ENCODE measurements around the gene PTPN7.
"Not testable (repeated sequence)": the region's sequence is repeated elsewhere in the genome, so short reads cannot be mapped to it uniquely, and the experiment has no call there.

The PTPN7 gene

DNA sequence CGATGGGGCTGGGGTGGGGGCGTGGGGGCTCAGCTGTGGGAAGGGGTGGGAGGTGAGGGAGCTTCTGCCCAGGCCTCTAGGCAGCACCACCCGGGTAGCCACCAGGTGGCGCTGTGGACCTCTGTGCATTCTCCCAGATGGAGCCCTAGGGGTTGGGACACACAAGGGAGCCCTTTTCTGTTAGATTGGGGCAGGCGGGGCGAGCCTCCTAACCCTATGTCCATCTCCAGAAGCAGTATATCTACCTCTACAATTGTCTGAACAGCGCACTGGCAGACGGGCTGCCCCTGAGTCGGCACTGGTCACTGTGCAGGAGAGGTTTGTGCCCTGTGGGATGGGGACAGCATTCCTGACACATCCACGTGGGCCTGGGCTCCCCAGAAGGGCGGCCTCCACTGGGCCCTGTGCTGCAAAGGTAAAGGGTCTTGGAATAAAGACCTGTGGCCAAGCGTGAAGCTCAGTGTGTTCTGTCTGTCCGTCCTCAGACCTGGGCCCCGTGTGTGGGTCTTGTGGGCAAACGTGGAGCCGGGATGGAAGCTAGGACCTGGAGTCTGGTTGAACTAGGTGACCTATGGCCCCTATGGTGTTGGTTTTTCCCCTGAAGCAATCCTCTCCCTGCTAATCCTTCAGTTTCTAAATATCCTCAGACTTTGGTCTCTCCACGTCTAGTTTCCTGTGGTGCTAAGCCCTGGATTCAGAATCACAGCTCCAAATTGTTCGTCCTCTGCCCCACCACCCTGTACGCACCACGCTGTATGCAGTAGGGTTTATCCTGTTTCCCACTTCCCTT lies 28.8 kb upstream of the PTPN7 start:
- peak; percentile 73 for DNase-seq

DNA sequence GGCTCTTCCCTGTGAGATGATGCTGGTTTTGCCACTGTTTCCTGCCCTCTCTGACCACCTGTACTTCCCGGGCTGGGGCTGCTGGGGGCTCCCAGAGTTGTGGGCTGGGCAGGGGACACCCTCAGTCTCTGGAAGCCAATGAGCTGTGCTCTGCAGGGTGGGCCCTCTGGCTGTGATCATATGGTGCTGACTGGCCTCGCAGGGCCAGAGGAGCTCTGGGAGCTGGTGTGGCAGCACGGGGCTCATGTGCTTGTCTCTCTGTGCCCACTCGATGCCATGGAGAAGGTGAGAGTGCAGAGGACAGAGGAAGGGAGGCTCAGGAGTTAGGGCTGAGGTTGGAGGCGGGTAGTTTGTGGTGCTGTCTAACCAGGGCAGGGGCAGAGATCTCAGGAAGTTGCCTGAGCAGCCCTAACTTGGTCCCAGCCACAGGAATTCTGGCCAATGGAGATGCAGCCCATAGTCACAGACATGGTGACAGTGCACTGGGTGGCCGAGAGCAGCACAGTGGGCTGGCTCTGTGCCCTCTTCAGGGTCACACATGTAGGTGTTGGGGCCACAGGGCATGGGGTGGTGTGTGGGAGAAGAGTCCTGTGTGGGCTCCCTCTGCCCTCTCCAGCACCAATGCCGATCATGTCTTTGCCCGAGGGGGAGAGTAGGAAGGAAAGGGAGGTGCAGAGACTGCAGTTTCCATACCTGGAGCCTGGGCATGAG lies 27.4 kb upstream of the PTPN7 start:
- no peak for DNase-seq

DNA sequence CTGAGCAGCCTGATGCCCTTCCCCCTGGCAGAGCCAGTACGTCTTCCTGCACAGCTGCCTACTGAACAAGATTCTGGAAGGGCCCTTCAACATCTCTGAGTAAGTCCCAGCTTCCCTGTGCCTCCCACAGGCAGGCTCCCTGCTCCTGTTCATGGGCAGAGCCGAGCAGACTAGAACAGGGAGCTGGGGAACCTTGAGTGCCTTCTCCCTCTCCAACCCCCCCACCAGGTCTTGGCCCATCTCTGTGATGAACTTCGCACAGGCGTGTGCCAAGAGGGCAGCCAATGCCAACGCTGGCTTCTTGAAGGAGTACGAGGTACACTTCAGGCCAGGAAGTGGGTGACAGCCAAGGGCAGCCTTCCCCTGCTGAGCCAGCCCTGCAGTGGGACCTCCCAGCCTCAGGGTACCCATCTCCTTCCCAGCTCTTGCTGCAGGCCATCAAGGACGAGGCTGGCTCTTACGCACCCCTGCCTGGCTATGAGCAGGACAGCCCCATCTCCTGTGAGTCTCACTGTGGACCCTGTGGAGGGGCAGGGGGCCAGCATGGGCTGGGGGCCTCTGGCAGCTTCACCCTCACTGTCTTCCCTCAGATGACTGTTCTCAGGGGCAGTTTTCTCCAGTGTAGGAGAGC lies 26.8 kb upstream of the PTPN7 start:
- DNase-seq = no peak

DNA sequence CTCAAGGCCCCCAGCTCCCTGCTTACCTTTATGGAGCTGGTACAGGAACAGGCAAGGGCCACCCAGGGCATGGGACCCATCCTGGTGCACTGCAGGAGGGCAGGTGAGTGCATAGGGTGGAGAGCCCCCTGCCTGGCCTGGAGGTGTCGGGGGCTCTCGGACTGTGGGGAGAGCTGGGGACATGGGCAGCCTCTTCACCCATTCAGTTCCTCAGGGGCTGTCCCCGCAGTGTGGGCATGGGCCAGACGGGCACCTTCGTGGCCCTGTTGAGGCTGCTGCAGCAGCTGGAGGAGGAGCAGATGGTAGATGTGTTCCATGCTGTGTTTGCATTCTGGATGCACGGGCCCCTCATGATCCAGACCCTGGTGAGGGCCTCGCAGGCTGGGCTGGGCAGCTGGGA lies 25.9 kb upstream of the PTPN7 start:
- DNase-seq = no peak

DNA sequence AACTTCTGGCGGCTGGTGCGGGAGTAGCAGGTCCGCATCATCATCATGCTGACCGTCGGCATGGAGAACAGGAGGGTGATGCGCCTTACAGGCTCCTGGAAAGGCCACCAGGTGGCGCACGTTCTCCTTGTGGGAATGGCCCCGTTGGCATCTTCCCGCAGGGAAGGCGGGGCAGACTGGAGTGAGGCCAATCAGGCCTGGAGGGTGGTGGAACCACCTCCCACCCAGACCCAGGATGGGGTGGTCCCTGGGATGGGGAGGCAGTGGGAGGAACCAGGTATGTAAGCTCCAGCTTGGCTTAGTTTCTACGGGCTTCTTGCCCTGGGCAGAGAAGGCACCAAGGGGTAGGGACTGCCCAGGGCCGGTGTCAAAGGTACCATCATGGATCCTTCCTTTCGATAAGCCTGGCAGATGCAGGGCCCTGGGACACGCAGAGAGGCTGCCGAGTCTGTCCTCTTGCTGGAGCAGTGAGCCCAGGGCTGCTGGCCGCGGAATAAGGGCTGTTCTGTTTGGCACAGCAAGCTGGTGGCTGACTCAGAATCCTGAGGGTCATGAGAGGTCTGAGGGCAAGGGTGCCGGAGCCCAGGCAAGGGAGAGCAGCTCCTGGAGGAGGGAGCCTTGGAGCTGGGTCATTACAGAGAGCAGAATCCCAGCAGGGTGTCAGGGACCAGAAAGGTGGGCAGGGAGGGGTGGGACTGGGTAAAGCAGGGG lies 24.5 kb upstream of the PTPN7 start:
- DNase-seq = peak; percentile 84

DNA sequence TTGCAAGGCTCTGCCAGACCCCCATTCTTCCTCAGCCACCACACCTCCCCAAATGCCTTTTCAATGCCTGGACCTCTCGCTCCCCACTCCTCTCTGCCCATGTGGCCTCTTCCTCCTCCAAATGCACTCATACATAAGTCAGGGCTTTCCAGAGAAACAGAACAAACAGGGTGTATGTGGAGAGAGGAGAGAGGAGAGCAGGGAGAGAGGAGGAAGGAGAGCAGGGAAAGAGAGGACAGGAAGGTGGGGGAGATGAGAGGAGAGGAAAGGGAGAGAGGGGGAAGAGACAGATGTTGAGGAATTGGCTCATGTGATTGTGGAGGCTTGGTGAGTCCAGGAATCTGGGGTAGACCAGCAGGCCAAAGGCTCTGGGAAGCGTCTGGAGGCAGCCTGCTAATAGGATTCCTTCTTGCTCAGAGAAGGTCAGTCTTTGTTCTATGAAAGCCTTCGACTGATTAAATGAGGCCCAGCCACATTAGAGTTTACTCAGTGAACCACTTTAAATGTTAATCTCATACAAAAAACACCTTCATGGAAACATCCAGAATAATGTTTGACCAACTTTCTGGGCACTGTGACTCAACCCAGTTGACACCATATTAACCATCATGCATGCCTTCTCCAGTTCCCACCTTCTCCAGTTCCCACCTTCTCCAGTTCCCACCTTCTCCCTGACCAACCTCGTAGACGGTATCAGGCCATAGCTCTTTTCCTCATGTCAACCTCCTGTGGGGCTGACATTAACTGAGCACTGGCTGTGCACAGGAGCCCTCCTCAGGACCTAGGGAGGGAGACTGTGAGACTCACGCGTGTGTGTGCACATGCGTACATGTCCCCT lies 21.9 kb upstream of the PTPN7 start:
- no peak for DNase-seq

DNA sequence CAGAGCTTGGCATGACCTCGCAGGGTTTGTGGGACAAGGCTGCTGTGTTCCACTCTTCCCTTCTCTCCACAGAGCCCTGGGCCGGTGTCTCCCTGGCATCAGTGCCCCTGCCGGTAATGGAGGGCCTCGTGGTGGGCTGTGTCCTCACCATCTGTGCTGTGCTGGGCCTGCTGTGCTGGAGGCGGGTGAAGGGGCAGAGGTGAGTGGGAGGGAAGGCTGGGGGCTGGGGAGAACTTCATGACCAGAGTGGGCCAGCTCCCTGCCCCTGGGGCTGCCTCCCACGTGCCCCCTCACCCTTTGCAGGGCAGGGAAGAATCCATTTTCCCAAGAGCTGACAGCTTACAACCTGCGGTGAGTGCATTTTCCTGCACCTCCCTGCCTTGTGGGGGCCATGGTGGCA lies 21.2 kb upstream of the PTPN7 start:
- DNase-seq = no peak

DNA sequence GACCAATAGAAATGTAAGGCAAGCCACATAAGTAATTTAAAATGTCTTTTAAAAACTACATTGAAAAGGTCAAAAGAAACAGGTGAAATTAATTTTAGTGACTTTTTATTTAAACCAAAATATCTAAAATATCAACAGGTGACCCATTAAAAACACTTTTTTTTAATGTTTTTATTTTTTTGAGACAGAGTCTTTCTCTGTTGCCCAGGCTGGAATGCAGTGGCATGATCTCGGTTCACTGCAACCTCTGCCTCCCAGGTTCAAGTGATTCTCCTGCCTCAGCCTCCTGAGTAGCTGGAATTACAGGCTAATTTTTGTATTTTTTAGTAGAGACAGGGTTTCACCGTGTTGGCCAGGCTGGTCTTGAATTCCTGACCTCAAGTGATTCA lies 20.3 kb upstream of the PTPN7 start:
- not testable (repeated sequence) for DNase-seq

DNA sequence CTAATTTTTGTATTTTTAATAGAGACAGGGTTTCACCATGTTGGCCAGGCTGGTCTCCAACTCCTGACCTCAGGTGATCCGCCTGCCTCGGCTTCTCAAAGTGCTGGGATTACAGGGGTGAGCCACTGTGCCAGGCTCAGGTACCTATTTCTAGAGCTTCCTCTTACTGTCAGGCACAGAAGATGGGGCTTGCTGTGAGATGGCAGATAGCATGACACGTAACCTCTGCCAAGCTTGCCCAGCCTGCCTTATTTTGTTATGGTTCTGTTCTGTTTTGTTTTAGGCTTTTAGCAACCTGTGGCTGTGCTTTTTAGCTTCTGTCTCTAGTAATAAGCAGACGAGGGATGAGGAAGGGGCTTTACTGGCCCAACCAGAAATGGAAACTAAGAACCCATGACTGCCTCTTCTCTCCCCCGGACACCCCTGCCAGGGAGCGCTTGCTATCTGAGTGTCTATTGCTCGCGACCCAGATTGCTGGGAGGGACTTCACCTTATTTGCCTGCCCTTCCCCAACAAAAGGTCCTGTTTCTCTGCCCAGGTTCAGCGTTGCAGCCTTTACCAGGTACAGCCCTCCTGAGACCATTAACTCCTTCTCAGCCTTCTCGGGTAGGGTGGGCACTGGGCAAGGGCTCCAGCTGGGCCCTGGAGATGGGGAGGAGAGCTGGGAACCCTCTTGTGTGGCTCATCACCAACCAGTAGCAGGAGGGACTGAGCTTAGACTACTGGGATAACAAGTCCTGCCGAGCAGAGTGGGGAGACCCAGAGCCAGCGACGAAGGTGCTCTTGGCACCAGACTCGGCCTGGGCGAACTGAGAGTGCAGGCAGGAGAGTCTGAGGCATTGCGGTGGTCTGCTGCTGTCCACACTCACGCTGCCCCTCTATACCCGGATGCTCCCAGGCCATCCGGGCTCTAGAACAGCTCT lies 19.7 kb upstream of the PTPN7 start:
- no peak for DNase-seq

DNA sequence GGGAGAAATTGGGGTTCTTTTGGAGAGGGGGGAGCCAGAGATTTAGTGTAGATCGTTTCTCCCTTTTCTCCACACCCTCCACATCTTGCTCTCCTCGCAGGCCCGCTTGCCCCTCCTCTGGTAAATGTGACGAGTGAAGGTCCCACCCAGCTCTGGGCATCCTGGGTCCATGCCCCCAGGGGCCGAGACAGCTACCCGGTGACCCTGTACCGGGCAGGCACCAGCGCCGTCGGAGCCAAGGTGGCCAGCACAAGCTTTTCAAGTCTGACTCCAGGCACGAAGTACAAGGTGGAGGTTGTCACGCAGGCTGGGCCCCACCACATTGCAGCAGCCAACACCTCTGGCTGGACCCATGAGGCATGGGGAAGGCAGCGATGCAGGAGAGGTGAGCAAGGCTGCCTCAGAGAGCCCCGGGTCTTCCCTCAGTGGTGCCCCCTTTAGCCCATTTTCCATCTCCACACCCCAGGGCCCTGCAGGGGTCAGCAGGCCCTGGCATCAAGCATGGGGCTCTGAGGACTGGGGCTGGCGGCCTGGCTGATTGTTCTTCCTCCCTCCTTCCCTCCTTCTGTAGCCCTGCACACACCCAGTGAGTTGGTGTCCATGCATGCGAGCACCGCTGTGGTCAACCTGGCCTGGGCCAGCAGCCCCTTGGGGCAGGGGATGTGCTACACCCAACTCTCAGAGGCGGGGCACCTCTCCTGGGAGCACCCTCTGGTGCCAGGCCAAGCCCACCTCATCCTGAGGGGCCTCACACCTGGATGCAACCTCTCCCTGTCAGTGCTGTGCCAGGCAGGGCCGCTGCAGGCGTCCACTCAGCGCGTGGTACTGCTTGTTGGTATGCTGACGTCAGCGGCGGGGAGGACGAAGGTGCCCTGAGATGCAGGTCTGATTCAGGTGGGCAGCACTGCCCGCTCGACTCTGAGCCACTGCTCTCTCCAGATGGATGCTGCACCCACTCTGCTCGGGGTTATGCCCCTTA lies 16.8 kb upstream of the PTPN7 start:
- DNase-seq = no peak

DNA sequence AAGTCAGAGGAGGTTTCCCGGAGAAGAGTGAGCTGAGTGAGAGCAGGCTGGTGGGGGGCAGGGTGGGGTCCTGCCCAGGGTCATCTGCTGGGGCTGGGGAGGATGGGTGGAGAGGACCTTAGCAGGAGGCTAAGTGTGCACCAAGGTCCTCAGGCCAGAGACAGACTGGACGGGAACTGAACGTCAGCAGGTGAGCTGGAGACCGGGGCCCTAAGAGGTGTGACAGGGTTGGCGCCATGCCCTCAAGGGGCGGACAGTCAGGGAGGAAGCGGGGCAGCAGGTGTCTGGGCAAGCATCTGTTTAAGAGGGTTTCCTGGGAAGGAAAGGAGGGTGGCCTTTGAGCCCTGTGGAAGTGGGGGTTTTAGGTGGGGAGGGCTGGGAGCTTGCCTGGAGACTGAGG lies 13.6 kb upstream of the PTPN7 start:
- no peak for DNase-seq

DNA sequence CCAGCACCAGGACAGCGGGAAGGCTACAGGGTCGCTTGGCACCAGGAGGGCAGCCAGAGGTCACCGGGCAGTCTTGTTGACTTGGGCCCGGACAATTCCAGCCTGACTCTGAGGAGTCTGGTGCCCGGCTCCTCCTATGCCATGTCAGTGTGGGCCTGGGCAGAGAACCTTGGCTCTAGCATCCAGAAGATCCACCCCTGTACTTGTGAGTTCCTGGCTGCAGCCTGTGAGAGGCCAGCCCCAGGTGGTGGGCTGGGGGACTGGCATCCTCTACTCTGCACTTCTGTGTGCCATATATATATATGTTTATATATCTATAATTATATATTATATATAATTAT lies 11.6 kb upstream of the PTPN7 start:
- no peak for DNase-seq

DNA sequence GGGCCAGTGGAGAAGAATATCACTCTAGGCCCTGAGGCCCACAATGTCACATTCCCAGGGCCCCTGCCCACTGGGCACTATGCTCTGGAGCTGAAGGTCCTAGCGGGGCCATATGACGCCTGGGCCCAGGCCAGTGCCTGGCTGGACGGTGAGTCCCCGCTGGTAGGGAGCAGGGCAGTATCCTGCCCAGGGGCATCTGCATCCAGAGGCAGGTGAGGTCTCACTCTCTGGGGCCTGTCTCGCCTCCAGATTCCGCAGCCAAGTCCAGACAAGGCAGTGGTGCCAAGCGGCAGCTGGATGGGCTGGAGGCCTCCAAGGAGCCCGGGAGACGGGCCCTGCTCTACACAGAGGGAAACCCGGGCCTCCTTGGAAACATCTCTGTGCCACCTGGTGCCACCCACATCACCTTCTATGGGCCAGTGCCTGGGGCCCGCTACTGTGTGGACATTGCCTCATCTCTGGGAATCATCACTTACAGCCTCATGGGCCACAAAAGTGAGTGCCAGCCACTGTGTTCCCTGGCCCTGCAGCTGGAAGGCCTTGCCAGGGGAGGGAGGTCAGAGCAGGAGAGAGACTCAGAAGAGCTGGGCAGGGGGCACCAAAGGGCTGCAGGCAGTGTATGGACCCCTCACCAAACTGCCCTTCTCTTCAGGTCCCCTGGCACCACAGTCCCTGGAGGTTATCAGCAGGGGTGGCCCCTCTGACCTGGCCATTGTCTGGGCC lies 11.1 kb upstream of the PTPN7 start:
- DNase-seq = no peak

DNA sequence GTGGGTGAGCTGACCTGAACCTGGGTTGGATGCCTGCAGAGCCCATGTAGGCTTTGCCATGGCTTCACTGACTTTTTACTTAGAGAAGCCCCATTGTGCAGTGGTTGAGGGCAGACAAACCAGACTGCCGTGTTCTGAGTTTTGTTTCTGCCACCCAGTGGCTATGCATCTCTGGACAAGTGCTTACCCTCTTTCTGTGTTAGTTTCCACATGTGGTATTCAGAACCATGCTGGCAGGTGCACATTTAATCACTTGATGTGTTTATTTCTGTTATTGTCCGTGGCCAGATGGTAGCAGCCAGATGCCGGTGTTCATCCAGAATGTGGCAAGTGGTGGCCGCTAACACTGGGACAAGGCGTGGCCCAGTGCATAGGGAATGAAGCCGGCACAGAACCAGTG lies 10.3 kb upstream of the PTPN7 start:
- no peak for DNase-seq

DNA sequence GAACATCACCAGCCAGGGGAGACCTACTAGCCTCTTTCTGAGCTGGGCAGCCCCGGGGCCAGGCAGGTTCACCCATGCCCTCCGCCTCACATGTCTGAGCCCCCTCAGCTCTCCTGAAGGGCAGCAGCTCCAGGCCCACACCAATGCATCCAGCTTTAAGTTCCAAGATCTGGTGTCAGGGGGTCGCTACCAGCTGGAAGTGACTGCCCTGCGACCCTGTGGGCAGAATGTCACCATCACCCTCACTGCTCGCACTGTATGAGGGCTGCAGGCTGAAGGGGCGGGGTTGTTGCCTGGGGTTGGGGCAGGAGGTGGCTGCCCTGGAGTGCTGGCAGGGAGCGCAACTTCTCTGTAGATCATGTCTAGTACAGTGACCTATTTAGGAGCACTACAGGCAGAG lies 8.5 kb upstream of the PTPN7 start:
- DNase-seq = no peak

DNA sequence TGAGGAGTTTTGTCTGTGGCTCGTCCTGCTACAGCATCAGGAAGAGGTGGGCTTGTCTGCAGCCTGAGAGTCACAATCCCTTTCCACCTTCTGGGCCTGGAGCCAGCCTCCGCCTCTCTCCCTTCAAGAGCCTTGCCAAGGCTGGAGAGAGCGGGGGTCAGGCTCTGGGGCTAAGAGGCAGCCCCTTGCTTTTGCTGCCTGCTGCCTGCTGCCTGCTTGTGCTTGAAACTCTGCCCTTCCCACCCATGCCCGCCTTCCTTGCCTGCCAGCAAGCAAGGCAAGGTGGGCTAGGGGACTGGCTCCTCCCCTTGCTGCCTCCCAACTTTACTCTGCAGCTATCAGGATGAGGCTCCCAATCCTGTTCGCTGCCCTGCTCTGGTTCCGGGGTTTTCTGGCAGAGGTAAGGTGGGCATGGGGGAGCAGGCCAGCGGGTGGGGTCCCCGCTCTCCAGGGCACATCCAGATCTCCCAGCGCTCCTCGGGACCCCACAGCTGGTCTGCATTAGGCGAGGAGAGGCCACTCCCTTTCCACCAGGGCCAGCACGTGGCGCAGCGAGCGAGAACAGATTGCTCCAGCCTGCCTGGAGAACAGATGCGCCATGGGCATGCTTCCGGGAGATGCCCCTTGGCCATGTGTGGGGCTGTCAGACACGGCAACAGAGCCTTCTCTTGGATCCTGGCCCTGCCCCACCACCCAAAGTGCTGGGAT lies 7.5 kb upstream of the PTPN7 start:
- no peak for DNase-seq

DNA sequence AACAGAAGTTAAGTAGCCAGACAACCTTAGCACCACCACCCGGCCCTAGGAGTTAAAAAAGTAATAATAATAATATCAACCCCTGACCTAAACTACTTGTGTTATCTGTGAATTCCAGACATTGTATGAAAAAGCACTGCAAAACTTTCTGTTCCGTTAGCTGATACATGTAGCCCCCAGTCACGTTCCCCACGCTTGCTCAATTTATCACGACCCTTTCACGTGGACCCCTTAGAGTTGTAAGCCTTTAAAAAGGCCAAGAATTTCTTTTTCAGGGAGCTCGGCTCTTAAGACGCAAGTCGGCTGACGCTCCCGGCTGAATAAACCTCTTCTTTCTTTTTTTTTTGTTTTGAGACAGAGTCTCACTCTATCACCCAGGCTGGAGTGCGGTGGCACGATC lies 6.7 kb upstream of the PTPN7 start:
- not testable (repeated sequence) for DNase-seq

DNA sequence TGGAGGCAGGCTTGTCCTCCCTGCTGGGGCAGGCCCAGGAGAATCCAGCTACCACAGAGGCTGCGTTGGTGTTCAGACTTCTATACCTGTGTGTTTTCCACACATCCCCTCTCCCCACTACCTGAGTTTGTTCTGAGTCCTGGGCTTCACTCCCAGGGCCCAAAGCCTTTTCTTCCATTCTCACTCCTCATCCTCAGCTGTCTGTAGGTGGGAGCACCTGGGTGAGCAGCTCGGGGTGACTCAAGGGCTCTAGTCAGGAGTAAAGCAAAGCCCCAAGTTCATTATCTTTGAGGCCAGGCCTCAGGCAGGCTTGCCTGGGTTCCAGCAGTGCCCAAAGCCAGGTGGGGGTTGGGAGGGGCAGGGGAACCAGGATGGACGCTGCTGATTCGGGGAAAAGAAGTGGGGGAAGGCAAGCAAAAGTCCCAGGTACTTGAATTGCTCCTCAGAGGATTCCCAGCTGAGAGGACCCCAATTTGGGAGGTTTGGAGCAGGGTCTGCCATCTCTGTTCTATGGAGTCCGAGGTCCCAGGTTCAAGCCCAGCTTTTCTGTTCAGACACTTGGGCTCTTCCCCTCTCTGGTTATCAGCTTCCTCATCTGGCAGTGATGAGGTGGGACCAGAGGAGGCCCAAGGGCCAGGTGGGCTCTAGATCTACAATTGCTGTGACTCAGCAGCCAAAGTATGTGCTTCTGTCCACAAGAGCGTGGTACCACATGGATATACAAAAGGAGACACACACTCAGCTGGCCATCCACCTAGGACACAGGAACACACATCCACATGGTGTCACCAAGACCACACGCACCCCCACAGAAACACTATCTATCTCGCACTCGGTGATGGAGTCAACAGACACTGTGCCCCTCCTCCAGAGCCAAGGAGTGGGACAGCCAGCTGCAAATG lies 5.8 kb upstream of the PTPN7 start:
- DNase-seq = no peak
